Activated CD4-positive, CD25-positive, alpha-beta regulatory T cell (primary cell): ENCODE results near the gene CP.

Experiments used
- DNase-seq, 4 experiments: peaks; one replicate each; lab custom pipeline; 2025; lab: John Stamatoyannopoulos, UW

Gene CP

DNA sequence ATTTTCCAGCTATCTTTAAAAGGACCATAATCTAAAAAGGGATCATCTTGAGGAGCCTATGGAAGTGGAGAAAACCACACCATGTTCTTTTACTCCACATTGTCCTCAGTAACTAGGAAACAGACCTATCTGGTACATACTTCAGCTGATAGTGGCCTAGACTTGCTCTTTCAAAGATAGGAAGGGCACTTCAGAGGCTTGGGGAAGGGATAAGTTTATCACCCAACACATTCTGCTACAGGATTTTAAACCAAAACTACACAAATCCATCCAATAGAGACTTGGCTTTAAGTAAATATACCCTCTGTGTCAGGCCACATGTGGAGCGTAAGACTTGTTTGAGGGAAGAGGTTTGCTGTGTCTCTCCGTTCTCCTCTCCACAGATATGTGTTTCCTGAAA is 35.4 kb downstream of the CP start:
- DNase-seq = no peak

DNA sequence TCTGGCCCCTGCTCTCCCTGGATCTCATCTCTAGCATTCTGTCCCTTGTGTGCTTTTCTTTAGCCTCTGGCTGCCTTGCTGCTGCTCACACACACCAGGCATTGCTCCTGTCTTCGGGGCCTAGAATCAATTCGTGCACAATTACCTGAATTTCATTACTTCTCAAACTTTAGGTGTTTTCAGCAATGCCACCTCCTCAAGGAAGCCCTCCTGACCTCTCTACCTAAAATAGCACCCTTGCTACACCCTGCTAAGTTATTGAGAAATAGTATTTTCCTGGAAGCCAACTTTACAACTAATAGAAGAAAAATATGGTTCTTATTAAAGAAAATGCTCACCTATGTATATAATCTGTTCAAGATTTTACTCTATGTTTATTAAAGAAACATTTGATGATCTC is 40.4 kb downstream of the CP start:
- DNase-seq = no peak

DNA sequence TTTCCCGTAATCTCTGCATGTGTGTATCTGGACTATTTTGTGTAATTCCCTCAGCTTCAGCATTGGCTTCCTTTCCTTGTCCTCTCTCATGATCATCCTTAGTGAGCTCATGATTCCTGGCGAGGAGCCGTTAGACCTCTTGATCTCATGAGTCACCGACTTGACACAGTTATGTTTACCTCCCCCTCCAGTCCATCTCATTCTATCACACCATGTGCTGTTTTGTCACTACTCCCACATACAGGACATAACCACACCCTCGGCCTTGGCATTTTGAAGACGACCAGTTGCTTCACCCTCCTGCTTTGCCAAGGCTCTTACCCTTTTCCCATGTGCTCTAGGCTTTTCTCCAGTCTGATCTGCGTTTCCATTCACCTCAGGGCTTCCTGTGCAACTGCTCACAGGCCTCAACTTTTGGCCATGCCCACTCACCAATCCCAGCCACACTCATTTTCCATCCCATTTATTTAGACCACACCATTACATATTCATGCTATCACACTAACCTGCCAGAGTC is 41.5 kb downstream of the CP start:
- no peak for DNase-seq

DNA sequence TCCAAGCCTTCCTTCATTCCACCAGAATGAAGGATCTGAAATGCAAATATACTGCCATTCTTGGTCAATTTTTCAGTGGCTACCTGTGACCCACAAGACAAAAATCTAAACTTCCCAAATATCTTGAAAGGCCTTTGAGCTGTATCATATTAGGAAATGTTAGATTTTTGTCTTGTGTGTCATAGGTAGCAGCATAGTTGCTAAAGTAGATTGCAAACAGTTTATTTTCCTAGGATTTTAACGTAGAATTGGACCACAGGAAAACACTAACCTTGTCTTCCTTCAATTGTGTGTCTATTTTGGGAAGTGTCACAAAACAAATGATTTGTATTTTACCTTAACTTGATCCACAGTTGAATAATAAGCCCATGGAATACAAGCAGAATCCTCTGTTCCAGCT is 42.4 kb downstream of the CP start:
- no peak for DNase-seq

DNA sequence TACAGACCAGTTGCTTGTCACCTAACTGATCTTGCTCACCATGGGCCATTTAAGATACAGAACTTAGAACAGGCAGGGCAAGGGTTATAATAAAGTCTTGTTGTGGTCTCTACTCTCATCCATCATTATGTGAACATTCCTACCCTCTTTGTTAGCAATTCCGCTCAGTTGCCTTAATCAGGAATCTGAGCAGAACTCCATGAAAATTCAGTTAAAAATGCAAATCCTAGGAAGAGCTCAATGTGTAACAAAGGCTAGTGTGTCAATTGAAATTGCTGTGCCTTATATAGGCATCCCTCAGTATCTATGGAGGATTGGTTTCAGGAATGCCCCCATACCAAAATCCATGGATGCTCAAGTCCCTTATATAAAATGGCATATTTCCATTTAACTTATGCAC is 44.5 kb downstream of the CP start:
- no peak for DNase-seq

DNA sequence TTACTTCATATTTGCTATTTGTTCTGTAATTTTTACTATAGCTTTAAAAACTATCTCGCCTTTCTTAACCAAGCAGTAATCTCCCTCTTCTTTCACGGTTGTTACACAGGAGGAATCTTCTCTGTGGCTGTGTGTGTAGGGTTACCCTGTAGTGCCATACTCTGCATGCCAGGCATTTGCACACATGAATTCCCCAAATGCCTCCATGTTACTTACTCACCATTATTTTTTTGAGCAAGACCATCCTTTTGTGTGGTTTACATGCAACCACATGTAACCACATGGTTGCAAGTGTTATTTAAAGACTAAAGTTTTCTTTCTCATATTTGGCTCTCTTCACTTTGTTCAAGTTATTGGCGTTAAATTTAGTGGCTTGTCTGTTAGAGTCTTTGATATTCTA is 46.7 kb downstream of the CP start:
- no peak for DNase-seq

DNA sequence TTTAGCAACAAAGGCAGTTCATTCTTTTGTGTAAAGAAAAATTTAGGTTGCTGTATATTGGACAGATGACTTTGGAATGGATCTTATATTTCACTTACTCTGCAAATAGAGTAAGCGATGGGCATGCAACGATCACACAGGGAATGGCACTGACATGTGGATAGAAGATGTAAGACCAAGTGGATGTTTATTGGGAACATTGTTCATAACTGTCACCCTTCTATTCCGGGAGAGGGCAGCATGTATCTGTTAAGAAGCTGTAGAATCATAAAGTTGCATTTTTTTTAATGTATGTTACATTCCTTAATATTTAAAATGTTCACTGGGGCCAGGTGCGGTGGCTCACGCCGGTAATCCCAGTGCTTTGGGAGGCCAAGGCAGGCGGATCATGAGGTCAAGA is 51.0 kb downstream of the CP start:
- no peak for DNase-seq

DNA sequence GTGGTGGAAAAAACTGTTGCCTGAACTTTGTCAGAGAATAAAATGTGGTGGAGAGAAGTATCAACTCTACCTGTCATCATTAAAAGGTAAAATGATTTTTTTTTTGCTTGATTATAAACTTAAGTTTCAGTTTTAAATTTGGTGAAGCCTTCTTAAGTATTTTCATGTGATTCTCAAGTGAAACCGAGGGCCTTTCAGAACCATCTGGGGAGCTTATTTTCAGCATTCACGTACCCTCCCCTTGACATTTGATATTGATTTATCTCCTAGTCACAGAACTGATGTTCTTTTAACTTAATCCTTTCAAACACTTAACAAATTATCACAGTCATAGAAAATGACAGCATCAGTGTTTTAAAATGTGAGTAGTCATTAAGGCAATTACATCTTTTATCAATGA is 53.7 kb downstream of the CP start:
- no peak for DNase-seq

DNA sequence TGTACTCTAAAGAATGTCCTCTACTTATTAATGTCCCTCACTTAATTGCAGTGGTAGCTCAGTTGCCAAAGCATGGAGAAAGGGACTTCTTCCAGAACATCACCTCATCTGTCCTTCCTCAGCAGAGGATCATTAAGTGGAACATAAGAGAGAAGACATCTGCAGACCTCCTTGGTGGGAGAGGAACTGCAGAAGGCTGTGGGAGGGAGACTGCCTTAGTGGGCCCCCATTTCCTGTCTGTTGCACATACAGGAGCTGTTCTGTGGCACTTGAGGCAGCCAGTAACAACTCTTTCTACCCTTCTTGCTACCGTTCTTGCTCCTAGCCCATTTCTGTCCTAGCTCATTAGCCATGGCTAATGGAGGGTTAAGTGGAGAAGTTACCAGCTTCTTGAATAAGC is 58.6 kb downstream of the CP start:
- no peak for DNase-seq

DNA sequence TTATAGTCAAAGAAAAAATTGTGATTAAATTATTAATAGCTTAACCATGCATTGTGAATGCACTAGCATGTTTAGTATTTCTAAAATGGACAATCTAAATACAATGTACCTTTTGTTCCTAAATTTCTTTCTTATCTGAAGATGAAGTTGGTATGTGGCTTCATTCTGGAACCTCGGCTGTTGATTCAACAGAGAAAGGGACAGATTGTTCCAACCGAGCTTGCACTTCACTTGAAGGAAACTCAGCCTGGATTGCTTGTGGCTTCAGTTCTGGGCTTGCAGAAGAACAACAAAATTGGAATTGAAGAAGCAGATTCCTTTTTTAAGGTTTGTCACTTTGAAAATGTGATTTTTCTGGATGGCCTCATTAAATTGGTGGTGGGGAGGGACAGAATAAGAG is 59.6 kb downstream of the CP start:
- no peak for DNase-seq

DNA sequence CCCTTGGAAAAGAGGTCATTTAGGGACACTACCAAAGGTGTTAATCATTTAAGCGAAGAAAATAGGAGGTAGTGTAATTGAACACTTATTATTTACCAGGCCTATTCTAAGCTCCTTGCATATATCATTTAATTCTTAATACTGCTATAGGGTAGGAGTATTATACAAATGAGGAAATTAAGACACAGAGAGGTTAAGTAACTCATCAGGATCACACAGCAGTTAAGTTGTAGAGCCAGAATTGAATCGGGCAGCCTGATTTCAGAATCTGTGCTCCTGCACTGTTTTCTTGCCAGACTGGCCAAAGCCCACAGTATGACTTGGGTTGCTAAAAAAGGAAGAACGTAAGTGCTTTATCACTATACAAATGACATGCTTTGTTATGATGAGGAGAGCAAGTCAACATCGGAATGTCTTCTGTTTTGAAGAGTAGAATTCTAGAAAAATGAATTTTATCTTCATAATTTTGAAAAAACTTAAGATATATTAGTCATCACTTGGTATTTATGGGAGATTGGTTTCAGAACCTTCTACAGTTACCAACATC is 60.8 kb downstream of the CP start:
- DNase-seq = no peak

DNA sequence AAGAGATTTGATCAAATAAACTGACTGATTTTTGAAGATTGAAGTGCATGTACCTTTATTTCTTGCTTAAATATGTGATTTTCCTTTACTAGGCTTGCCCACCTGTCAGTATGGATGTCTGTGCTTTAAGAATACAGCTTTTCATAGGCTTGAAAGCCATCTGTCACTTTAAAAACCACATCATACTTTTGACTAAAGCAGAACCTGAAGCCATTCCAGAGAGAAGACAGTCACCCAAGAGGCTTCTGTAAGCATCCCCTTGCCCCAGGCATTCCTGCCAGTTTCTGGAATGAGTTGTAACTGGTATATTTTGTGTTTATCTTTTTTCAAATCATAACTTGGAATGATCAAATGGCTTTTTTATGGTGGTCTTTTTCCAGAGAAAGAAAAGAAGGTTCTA is 68.2 kb downstream of the CP start:
- no peak for DNase-seq

DNA sequence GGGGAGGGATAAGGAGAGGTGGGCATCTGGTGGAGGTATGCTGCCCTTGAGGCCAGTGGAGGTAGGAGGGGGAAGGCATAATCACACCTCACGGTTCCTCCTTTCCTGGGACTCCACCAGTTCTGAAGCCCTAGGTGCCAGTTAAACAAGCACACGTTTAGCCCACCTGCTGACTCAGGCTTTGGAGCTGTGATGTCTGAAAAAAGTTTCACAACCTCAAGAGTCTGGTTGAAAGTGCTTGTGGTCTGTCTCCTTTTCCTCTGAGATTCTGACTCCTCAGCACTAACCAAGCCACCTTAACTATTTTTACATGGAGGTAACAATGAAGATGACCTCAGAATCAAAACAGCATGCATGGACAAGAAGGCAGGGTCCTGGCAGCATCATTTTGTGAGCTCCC is 69.2 kb downstream of the CP start:
- no peak for DNase-seq

DNA sequence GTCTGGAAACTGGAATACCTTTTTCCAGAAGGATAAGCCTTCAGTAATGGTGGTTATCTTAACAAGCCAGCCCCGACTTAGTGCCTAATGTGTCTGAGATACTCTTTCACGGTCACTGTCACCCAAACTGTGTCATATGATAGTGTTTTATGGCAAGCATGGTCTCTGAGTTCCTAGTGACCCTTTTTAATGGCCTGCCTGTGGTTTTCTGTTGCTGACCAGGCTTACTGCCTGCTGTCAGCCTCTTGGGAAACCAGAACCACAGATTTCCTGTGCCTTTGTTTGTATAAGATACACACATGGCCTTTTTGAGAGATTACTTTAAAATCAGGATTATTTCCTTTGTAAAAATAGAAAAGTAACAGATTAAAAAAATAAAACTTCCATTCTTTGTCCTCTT is 69.8 kb downstream of the CP start:
- no peak for DNase-seq

DNA sequence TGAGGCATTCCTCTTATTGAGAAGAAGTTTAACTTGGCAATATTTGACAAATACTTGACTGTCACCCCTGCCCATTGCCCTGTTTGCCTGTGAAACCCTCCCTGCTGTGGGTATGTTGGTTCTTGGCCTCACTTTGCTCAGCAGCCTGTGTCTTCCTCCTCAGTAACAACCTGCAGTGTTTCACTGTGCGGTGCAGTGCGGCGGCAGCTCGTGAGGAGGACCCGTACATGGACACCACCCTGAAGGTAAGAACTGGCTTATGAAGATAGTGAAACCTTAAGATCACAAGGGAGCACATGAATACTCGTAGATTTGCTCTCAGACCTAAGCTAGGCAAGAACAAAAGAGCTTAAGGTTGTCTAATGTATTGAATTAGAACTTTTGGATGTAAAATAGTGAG is 71.2 kb downstream of the CP start:
- no peak for DNase-seq

DNA sequence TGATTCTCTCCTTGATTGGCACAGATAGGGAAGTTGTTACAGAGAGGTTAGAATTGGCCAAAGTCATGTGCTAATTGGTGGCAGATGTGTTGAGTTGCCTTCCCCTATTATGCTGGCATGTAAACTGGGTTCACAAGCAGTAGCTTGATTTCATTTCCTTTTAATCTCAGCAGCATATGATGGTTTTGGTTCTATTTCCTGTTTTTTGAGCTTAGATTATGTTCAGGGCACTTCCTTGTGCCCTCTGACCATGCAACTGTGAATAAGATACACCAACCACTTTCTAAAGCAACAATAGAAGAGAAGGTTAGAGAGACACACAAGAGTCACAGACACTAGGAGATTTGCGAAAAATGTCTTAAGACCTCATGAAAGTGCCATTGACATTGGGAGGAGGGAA is 75.7 kb downstream of the CP start:
- DNase-seq = no peak

DNA sequence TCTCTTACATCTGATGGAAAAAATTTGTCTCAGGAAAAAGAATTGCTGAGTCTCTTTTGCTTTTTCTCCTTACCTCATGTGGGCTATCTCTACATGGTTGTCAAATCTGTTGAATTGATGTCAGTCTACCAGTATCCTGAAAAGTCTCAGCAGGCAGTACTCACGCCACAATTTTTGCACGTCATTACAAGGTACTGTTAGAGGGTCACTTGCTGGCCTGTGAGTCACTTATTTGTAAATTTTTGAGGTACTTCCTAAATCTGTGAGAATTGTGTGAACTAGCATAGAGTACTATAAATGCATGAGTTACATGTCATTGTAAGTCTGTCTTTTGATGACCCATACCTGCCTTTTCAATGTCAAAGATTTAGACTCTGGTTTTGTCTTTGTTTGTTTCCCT is 76.3 kb downstream of the CP start:
- DNase-seq = no peak

DNA sequence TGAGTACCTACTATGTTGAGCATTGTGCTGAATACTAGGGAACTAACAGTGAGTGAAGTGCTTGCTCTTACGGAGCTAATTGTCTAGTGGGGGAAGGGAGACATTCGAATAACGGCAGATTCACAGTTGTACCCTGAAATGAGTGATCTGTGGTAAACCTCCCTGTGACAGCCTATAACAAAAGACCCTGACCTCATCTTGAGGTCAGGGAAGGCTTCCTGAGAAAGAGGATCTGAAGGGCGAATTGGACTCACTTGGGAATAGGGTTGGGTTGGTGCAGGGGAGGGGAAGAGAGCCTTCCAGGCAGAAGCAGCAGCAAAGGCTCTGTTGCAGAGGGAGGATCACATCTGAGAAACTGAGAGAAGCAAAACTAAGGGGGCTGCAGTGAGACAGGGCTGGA is 78.9 kb downstream of the CP start:
- DNase-seq = no peak

DNA sequence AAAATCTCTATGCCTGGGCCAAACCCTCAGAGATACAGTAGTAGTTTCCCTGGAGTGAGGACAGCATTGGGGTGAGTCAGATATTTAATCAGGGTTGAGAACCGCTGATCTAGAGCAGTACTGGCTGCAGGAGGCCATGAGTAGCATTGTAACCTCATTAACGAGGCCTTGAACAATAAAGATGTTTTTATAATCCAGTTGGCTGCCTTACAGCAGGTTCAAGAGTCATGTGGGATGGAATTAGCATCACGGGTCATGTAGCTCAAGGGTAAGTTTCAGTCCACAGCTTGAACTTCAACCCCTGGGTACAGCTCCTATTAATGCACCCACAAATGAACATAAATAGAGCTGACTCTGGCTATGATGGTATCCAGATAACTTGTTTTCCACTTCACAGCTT is 87.1 kb downstream of the CP start:
- no peak for DNase-seq

DNA sequence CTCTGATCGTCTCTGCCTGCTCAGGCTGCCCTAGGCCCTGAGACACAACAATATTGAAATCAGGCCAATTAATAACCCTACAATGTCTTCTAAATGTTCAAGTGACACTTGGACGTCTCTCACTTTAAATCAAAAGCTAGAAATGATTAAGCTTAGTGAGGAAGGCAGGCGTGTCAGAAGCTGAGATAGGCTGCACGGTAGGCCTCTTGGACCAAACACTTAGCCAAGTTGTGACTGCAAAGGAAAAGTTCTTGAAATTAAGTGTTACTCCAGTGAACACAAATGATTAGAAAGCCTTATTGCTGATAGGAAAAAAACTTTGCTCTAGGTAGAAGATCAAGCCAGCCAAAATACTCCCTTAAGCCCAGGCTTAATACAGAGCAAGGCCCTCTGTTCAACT is 90.0 kb downstream of the CP start:
- no peak for DNase-seq

DNA sequence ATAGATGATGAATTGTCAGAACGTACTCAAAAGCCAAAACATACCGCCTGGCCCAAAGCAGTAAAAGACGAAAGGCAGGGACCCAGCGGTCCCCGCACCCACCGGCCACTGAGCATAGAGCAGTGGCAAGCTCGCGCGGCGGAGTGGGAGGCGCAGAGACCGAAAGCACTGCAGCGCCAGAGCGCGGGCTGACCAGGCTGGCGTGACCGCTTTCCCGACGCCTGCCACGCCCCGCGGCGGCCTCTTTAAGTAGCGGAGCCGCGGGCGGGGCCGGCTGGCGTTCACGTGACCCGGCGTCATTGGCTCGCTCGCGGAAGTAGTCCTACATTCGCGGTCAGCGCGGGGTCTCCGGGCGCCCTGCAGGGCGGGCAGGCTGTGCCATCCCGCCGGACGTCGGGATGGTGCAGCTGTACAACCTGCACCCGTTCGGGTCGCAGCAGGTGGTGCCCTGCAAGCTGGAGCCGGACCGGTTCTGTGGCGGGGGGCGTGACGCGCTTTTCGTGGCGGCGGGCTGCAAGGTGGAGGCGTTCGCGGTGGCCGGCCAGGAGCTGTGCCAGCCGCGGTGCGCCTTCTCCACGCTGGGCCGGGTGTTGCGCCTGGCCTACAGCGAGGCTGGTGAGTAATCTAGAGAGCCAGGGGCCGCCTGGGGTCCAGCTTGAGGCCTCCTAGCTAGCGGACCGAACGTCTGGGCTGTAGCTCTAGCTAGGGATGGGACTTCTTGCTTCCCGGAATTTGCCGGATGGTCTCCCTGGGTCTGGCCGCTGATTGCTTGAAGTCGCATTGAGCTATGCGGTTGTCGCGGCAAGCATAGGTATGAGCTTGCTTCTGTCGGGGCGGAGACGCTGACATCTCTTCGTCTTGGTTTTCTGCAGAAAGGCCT is 92.1 kb downstream of the CP start, which contains the start of gene HPS3:
Gene HPS3, plus strand, starts transcription at position 313 of the 880 bp plus-strand sequence. Its CDS starts 86 bp downstream, at position 399.
- peak; percentile 50 to 69 (median 56) for DNase-seq

DNA sequence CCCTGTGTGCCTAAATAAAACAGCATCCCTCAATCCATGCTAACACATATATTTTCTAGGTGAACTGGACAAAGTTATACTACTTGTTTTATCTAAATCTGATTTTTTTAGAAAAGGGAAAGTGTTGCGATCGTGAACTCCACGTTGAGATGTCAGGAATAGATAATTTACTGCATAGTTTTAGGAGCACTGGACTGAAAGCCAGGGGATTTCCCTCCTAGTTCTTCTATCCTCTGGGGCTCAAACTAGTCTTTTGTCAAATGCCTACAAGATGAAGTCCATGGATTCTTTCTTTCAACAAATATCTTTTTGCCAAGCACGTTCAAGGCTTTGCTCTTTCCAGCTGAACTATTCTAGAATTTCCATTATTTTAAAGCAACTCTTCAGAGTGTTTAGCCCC is 92.8 kb downstream of the CP start:
- DNase-seq = no peak

DNA sequence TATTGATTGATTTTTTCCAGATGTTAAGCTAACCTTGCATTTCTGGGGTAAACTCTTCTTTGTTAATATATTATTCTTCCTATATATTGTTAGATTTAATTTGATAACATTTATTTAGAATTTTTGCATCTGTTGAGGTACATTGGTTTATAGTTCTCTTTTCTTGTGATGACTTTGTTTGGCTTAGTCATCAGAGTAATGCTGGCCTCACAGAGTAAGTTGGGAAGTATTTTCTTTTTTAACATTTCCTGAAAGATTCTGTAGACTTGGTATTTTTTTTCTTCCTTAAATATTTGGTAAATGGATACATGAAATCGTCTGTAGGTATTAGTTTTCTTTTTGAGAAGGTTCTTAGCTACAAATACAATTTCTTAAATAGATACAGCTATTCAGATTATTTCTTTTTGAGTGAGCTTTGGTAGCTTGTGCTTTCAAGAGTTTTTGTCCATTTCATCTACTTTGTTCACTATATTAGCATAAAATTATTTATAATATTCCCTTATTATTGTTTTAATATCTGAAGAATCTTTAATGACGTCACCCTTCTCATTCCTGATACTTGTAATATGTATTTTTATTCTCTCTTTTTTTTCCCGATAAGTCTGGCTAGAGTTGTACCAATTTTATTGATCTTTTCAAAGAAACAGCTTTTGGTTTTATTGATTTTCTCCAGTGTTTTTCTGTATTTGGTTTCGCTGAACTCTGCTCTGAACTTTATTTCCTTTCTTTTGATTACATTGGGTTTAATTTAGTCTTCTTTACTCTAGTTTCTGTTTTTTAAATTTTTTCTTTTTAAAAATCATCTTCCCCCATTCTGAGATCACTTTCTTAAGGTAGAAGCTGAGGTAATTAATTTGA is 98.7 kb downstream of the CP start:
- no peak for DNase-seq
